AG04450 (cell line): ENCODE data around the gene TRIP4. TPM values are rescaled to one million over a fixed set of nuclear protein-coding genes. Genes with fewer than 3 reads are reported as not detected.

Experiments used
- CTCF ChIA-PET: fragments of 300-600, 350-600 bp; formaldehyde crosslinking; extraction: SDS; loops from one replicate; lab custom pipeline; 2022; ENCODE audit warnings: antibody characterized with exemption, inconsistent platforms; lab: Charles Lee
- POLR2A ChIA-PET: fragments of 350-600 bp; formaldehyde crosslinking; extraction: SDS; loops from one replicate; lab custom pipeline; 2021; ENCODE audit warnings: antibody characterized with exemption, inconsistent platforms; lab: Yijun Ruan, JAX
- DNase-seq: peaks from one replicate; pipeline ENCODE4 v3.0.0-alpha.2; 2011; ENCODE audit warnings: low read depth, low spot score
- H3K27ac ChIP-seq: one replicate; pipeline ENCODE4 v1.5.1; 2012; ENCODE audit warnings: low read depth, low read length, control low read depth
- H3K27me3 ChIP-seq: one replicate; pipeline ENCODE4 v1.6.0; 2012; ENCODE audit warnings: low read length; ENCODE audit not compliant: control insufficient read depth, insufficient read depth
- H3K4me3 ChIP-seq: 2 replicates; pipeline ENCODE4 v1.5.1; 2011; ENCODE audit warnings: mild to moderate bottlenecking, low read depth, low read length, control low read depth
- H3K9me3 ChIP-seq: 2 replicates; pipeline ENCODE4 v1.5.1; 2012; ENCODE audit warnings: low read length; ENCODE audit not compliant: control insufficient read depth, insufficient read depth
- polyA plus RNA-seq: library from polyadenylated mRNA; depleted of rRNA; stranded (reverse); fragments of >200 nt; gene quantifications from 2 replicates; pipeline ENCODE4 v1.2.3, GENCODE V29; 2011; rRNA removed
- small RNA-seq: library from RNA; depleted of rRNA; stranded (forward); fragments of <200 nt; gene quantifications from one replicate; pipeline ENCODE3, GENCODE V24; 2012; ENCODE audit warnings: low read depth; ENCODE audit not compliant: insufficient read length
- TF ChIP-seq, protein P1 (sequence below): IDR thresholded peaks from 2 replicates; pipeline ENCODE4 v1.5.1; 2011; ENCODE audit warnings: low read depth, low read length, control low read depth, inconsistent platforms

TRIP4 gene
- polyA plus RNA-seq, 1 experiment = 28.0 TPM

DNA sequence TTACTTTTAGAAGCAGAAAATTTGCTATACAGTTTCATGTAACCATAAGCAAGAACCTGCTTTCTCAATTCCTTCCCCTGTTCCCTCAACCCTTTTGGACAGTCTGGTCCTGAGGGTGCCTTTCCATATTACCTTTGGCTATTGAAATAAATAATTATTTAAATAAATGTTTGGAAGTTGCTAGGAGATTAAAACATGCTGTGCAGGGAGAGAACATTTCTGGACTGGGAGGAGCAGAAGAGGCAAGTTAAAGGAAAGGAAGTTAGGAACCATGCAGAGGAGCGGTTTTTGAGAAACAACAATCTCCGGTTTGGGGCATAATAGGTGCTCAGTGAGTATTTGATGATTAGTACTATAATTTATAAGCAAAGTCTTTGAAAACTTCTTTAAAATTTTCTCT is 114.5 kb downstream of the TRIP4 start:
- Histone ChIP-seq H3K27ac (no peak overlapping the region), H3K9me3 (no peaks in the 10 kb centered on the region), H3K27me3 (no peaks in the 10 kb centered on the region), H3K4me3 (no peak overlapping the region)
- DNase-seq = no peak
- ChIA-PET POLR2A (no interaction called here), CTCF (no interaction called here)
- TF ChIP-seq, protein P1, sequence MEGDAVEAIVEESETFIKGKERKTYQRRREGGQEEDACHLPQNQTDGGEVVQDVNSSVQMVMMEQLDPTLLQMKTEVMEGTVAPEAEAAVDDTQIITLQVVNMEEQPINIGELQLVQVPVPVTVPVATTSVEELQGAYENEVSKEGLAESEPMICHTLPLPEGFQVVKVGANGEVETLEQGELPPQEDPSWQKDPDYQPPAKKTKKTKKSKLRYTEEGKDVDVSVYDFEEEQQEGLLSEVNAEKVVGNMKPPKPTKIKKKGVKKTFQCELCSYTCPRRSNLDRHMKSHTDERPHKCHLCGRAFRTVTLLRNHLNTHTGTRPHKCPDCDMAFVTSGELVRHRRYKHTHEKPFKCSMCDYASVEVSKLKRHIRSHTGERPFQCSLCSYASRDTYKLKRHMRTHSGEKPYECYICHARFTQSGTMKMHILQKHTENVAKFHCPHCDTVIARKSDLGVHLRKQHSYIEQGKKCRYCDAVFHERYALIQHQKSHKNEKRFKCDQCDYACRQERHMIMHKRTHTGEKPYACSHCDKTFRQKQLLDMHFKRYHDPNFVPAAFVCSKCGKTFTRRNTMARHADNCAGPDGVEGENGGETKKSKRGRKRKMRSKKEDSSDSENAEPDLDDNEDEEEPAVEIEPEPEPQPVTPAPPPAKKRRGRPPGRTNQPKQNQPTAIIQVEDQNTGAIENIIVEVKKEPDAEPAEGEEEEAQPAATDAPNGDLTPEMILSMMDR = no peak

DNA sequence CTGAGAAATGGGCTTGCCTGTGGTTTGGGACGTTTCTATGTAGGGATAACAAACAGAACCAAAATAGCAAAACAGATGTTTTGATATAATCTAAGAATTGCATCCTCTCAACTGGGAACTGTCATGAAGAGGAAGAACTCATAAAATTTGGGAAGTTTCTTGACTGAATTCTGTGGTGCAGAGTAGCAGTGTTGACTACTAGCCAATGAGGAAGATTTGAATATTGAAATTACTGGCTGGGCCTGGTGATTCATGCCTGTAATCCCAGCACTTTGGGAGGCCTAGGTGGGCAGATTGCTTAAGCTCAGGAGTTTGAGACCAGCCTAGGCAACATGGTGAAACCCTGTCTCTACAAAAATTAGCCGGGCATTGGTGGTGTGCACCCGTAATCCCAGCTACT is 114.9 kb downstream of the TRIP4 start:
- Histone ChIP-seq H3K4me3 (no peak overlapping the region), H3K27me3 (no peaks in the 10 kb centered on the region), H3K9me3 (no peaks in the 10 kb centered on the region), H3K27ac (peak overlapping the region; percentile 65)
- TF ChIP-seq, protein P1 = no peak
- POLR2A ChIA-PET = interaction anchor here (0.5 to 1.1 kb wide), 3 partner anchors 43 to 183 kb away, joined by 3 to 4 read pairs (median 3); partner anchors contain the start of genes PCLAF and ZNF609
- CTCF ChIA-PET = no interaction called here
- DNase-seq = no peak

DNA sequence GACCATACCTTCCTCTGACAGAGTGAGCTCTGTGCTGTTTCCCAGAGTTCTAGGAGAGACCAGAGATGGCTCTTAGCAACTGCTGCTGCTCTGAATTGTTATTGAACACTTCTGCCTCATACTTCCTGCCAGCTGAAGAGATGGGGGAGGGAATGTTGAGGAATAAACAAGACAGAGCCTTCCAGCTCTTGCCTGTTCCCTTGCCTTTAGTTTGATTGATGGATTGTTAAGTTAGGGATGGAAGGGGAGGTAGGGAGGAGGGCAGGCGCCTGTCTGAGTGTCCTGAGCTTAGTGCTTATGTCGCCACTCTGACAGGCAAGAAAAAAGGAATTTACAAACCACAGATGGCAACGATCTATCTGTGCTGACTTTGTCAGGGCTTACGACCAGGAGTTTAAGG is 115.6 kb downstream of the TRIP4 start:
- Histone ChIP-seq H3K9me3 (no peaks in the 10 kb centered on the region), H3K4me3 (no peak overlapping the region), H3K27ac (peak overlapping the region; percentile 65), H3K27me3 (no peaks in the 10 kb centered on the region)
- peak; percentile 24 for DNase-seq
- TF ChIP-seq, protein P1 = no peak
- ChIA-PET CTCF (no interaction called here), POLR2A (interaction anchor here (0.5 to 1.1 kb wide), 4 partner anchors 13 to 184 kb away, joined by 3 to 5 read pairs (median 4); partner anchors contain the start of genes PCLAF and ZNF609)

DNA sequence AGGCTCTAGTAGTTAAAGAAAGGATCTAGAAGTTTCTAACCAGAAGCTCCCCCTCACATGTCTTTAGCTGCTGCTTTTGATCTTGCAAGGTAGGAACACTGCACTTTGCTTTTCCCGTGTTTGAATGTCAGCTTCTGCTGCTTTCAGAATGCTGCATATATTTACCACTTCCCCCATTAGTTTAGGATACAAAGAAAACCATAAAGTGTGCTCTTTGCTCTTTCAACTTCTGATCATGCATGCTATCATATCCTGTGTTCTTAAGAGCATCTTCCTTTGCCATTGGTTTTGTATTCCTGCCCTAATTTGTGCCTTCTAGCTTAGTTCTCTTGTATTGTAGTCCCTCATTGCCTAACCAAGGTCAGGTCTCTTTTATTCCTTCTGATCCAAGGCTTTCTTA is 116.0 kb downstream of the TRIP4 start:
- peak overlapping the region; percentile 65 for H3K27ac ChIP-seq
- no peaks in the 10 kb centered on the region for H3K9me3 ChIP-seq
- TF ChIP-seq, protein P1 = no peak
- ChIA-PET CTCF (no interaction called here), POLR2A (interaction anchor here (0.7 to 1.1 kb wide), 2 partner anchors 13 to 122 kb away, joined by 4 to 5 read pairs; partner anchors contain the start of gene PCLAF)
- no peak overlapping the region for H3K4me3 ChIP-seq
- no peaks in the 10 kb centered on the region for H3K27me3 ChIP-seq
- DNase-seq = no peak

Small RNA genes within 50 kb of the gene (small RNA-seq; reads per million reads assigned to genes)
- gene RF00019 (not detected), gene RF00554 (not detected)

Other genes starting within 250 kb of the TRIP4 start
- gene SNX22, start 236.1 kb upstream of the TRIP4 start, polyA plus RNA-seq = 0.06 and 0.10 TPM in 2 replicates
- gene PPIB, start 224.8 kb upstream of the TRIP4 start, polyA plus RNA-seq = 1,298 and 1,311 TPM in 2 replicates
- gene CSNK1G1, start 31.7 kb upstream of the TRIP4 start, polyA plus RNA-seq = 19.0 and 24.3 TPM in 2 replicates
- 93.8 and 104 TPM in 2 replicates for gene PCLAF, start 6.4 kb upstream of the TRIP4 start, polyA plus RNA-seq
- 28.9 and 31.1 TPM in 2 replicates for gene ZNF609, start 72.7 kb downstream of the TRIP4 start, polyA plus RNA-seq